Sigmoid colon (tissue), 4 donors: ENCODE measurements around the gene ENTPD2.

Source experiments
- EP300 ChIP-seq, 4 donors: sonication (generic); formaldehyde crosslinking; IDR thresholded peaks; one replicate each; pipeline ENCODE4 v1.6.1; 2017; ENCODE audit warnings: antibody characterized with exemption in 4 of 4
- POLR2A ChIP-seq, 2 donors: fragments of 450-650 bp; IDR thresholded peaks; one replicate each; pipeline ENCODE4 v1.6.1; 2016; ENCODE audit warnings: antibody characterized with exemption in 2 of 2, mild to moderate bottlenecking in 2 of 2, moderate library complexity in 2 of 2
- POLR2AphosphoS5 ChIP-seq, 4 donors: sonication (generic); formaldehyde crosslinking; IDR thresholded peaks; one replicate each; pipeline ENCODE4 v1.6.1; 2017; ENCODE audit warnings: antibody characterized with exemption in 4 of 4
- TF ChIP-seq, protein P1 (sequence below), 4 experiments: fragments of 450-650 bp in 3 of 4; fragments of 200-600 bp in 1 of 4; IDR thresholded peaks; one replicate each; pipeline ENCODE4 v1.5.1; 2016 to 2019; ENCODE audit warnings: antibody characterized with exemption in 4 of 4, mild to moderate bottlenecking in 3 of 4, moderate library complexity in 2 of 4

DNA sequence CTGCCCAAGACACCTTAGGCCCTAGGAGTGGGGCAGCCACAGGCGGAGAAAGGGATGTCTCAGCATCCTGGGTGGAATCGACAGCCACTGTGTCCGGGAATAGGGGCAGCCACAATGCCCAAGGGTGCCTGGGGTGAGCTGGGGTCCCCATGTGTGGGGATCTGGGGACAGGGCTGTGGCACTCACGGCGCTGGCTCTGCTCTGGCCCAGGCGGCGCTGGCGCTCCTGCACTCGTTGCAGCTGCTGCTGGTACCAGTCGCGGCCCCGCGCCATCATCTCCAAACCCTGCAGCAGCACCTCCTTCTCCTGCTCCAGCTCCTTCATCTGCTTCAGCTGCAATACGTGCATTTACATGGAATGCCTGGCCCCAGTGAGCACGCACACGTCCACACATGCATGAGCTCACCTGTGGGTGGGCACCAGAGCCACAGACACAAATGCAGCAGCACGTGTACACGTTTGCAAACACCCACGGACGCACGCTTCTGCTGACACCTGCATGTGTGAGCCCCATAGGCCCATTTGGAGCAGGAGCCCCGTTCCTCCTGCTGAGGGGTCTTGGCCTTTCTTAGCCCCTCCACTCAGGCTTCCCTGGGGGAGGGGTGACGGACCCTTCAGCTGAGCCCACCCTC lies 11.6 kb upstream of the ENTPD2 start:
- TF ChIP-seq, protein P1, sequence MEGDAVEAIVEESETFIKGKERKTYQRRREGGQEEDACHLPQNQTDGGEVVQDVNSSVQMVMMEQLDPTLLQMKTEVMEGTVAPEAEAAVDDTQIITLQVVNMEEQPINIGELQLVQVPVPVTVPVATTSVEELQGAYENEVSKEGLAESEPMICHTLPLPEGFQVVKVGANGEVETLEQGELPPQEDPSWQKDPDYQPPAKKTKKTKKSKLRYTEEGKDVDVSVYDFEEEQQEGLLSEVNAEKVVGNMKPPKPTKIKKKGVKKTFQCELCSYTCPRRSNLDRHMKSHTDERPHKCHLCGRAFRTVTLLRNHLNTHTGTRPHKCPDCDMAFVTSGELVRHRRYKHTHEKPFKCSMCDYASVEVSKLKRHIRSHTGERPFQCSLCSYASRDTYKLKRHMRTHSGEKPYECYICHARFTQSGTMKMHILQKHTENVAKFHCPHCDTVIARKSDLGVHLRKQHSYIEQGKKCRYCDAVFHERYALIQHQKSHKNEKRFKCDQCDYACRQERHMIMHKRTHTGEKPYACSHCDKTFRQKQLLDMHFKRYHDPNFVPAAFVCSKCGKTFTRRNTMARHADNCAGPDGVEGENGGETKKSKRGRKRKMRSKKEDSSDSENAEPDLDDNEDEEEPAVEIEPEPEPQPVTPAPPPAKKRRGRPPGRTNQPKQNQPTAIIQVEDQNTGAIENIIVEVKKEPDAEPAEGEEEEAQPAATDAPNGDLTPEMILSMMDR (IDR thresholded peaks at IDR 0.05) = no peak
- TF ChIP-seq POLR2AphosphoS5 (IDR thresholded peaks at IDR 0.05) = no peak
- no peak for TF ChIP-seq POLR2A (IDR thresholded peaks at IDR 0.05)
- TF ChIP-seq EP300 (IDR thresholded peaks at IDR 0.05) = no peak
